Epithelial cell of proximal tubule (primary cell): Measurements from ENCODE around the gene KY. TPM values are rescaled to one million over a fixed set of nuclear protein-coding genes. Genes with fewer than 3 reads are reported as not detected.

Experiments used
- DNase-seq: peaks from one replicate; pipeline ENCODE4 v3.0.0-alpha.2; 2011; ENCODE audit warnings: low read depth
- H3K4me3 ChIP-seq: 2 replicates; pipeline ENCODE4 v1.5.1; 2011; ENCODE audit warnings: low read depth, mild to moderate bottlenecking, low read length
- CTCF ChIP-seq: conservative IDR thresholded peaks from 2 replicates; pipeline ENCODE4 v1.5.1; 2012; ENCODE audit warnings: low read depth, mild to moderate bottlenecking, low read length
- total RNA-seq: library from RNA; depleted of rRNA; stranded (reverse); fragments of >200 nt; gene quantifications from 2 replicates; pipeline ENCODE4 v1.2.3, GENCODE V29; 2015

The KY gene
- total RNA-seq, 1 donor from 2014 or later, result not detected

- DNase-seq, result no peak
- TF ChIP-seq CTCF, result no peak
- H3K4me3 ChIP-seq, result no peak overlapping the region
Measured at GRCh38 chr3:134694946-134695543, 44.2 kb upstream of the KY start.

- no peak for TF ChIP-seq CTCF
- no peak for DNase-seq
- no peak overlapping the region for H3K4me3 ChIP-seq
Measured at GRCh38 chr3:134694466-134694865, 43.6 kb upstream of the KY start.

GRCh38 chr3:134693804-134694203 lies 43.0 kb upstream of the KY start:
- TF ChIP-seq CTCF, result no peak
- DNase-seq, result no peak
- H3K4me3 ChIP-seq, result no peak overlapping the region

GRCh38 chr3:134693226-134693625 lies 42.4 kb upstream of the KY start:
- no peak overlapping the region for H3K4me3 ChIP-seq
- TF ChIP-seq CTCF, result no peak
- DNase-seq, result no peak

GRCh38 chr3:134690226-134690625 lies 39.4 kb upstream of the KY start:
- no peak overlapping the region for H3K4me3 ChIP-seq
- DNase-seq, result no peak
- TF ChIP-seq CTCF, result no peak

- TF ChIP-seq CTCF, result no peak
- H3K4me3 ChIP-seq, result no peak overlapping the region
Measured at GRCh38 chr3:134687642-134688041, 36.8 kb upstream of the KY start.

GRCh38 chr3:134685929-134686802 lies 35.3 kb upstream of the KY start:
- no peak for TF ChIP-seq CTCF
- no peak for DNase-seq
- no peak overlapping the region for H3K4me3 ChIP-seq

More at GRCh38 chr3:134687642-134688041, 36.8 kb upstream of the KY start:
- no peak for DNase-seq
